Stimulated activated CD4-positive, alpha-beta T cell treated with anti-CD3 and anti-CD28 coated beads, Interleukin-2, amount 100 ng/mL, for 4 hours (primary cell): ENCODE measurements around the gene TAF11L6.
"Not testable (repeated sequence)": the region's sequence is repeated elsewhere in the genome, so short reads cannot be mapped to it uniquely, and the experiment has no call there.

Experiments
- DNase-seq: peaks from one replicate; pipeline ENCODE4 v3.0.0-alpha.2; 2020; ENCODE audit warnings: low read depth

The TAF11L6 gene

DNA sequence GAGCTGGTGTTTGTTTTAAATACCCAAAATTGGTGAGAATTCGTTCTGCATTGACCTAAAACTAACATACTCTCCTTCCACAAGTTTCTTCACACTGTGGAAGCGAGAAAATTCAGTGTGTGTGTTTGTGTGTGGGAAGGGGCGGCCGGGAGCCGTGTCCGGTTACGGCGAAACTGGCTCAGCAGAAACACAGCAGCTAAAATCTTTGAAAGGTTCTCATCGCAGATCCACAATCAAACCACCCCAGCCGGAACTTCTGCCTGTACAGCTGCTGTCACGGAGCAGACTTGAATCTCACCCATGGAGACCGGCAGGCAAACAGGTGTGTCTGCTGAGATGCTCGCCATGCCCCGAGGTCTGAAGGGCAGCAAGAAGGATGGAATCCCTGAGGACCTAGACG is at the start of gene TAF11L6:
Gene TAF11L6, plus strand, starts transcription at position 301 of the 400 bp plus-strand sequence.
- DNase-seq: not testable (repeated sequence)

DNA sequence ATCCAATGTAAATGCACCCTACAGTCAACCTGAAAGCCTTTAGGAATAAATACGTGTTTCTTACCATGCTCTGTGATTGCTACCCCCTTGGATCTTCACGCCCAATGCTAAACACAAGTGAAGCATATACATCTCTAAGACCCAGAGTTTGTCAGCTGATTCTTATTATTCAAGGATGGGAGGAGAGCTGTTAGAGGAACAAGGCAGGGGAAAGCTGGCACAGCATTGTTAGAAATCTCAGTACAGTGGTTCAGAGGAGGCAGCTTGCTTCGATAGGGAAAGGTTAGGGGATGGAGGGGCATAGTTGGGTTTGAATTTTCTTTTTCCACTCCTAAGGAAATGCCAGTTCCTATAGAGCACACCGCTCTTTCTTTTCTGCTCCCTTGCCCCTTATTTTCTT is 47.1 kb upstream of the TAF11L6 start:
- DNase-seq: no peak

DNA sequence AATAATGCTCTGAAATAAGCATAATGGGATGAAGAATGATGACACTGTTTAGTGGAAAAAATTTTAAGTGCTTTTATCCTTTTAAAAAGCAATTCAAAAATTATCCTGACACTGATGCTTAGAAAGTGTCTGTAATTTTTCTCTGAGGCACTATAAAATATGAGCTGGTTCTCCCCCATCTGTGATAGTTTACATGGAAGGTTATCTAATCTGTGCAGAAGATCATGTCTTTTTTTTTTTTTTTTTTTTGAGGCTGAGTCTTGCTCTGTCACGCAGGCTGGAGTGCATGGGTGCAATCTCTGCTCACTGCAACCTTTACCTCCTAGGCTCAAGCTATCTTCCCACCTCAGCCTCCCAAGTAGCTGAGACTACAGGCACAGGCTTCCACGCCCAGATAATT is 45.7 kb upstream of the TAF11L6 start:
- DNase-seq: no peak

DNA sequence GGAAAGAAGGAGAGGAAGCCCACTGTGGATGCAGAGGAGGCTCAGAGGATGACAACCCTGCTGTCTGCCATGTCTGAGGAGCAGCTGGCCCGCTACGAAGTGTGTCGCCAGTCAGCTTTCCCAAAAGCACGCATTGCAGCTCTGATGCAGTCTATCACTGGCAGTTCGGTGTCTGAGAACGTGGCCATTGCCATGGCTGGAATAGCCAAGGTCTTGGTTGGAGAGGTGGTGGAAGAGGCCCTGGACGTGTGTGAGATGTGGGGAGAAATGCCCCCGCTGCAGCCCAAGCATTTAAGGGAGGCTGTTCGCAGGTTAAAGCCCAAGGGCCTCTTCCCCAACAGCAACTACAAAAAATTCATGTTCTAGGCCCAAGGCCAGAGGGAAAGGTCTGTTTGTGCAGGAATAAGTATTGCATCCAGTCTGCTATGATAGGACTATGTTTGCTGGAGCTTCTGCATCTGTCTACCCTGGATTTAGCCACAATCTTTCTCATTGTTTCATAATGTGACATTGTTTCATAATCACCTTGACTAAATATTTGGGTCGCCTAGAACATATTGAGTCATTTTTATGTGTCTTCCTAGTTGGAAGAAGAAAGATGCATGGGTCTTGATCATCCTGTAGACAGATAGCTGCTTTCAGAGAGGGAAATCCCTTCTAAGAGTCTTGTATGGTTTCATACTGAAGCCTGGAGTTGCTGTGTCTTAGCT is 41.9 kb upstream of the TAF11L6 start:
- not testable (repeated sequence) for DNase-seq

DNA sequence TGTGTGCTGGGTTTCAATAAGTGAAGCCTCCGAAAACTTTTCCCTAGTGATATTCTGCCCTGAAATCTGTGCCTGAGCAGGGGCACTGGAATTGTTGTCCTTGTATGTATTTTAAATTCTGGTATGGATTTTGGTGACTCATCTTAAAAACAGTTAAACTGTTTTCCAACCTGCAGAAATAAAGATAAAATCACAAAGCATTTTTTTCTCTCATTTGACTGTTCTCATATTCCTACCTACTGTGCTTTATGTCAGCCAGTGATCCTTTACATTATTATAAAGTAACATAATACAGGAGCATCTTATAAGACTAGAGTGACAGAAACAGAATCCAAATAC is 41.3 kb upstream of the TAF11L6 start:
- no peak for DNase-seq

DNA sequence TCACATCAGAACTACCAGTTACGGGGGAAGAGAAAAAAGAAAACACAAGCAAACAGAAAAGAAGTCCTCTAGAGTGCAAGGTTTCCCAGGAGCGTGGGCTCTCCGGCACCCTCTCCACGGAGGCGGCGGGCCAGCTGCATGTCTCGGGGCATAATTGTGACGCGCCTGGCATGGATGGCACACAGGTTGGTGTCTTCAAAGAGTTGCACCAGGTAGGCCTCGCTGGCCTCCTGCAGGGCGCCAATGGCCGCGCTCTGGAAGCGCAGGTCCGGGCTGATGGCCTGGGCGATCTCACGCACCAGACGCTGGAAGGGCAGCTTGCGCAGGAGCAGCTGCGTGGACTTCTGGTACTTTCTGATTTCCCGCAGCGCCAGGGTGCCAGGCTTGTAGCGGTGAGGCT is 37.2 kb upstream of the TAF11L6 start:
- DNase-seq: not testable (repeated sequence)

DNA sequence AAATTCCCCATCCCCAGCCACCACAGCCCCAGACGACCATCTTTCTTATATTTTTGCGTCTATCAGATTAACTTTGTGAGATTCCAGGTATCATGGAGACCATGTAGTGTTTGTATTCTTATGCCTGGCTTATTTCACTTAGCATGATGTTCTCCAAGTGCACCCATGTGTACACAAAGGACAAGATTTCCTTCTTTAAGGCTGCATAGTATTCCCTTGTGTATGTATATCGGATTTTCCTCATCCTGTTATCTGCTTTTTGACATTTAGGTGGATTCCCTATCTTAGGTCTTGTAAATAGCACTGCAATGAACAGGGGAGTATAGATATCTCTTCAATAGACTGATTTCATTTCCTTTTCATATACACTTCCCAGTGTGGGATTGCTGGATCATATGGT is 35.7 kb upstream of the TAF11L6 start:
- no peak for DNase-seq

DNA sequence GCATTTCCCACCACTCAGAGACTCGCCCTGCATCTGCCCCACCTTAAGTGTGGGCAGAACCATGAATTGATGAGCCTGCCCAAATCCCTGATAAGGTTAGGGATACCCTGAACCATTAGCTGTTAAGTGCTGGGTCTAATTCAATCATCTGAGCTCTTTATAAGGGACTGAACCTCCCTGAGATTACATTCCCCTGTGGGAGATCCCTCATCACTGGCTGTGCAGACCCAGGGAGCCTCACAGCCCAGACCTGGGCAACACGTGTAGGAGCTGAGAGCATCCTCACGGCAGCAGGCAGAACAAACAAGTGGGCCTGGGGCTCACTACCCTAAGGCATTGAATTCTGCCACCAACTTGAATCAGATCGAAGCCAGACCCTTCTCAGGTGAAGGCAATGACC is 31.0 kb upstream of the TAF11L6 start:
- DNase-seq: no peak

DNA sequence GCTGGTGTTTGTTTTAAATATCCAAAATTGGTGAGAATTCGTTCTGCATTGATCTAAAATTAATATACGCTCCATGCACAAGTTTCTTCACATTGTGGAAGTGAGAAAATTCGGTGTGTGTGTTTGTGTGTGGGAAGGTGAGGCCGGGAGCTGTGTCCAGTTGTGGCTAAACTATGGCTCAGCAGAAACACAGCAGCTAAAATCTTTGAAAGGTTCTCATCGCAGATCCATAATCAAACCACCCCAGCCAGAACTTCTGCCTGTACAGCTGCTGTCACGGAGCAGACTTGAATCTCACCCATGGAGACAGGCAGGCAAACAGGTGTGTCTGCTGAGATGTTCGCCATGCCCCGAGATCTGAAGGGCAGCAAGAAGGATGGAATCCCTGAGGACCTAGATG is 30.5 kb upstream of the TAF11L6 start, which contains the start of gene TAF11L2:
Gene TAF11L2, plus strand, starts transcription at position 301 of the 400 bp plus-strand sequence.
- DNase-seq: not testable (repeated sequence)

DNA sequence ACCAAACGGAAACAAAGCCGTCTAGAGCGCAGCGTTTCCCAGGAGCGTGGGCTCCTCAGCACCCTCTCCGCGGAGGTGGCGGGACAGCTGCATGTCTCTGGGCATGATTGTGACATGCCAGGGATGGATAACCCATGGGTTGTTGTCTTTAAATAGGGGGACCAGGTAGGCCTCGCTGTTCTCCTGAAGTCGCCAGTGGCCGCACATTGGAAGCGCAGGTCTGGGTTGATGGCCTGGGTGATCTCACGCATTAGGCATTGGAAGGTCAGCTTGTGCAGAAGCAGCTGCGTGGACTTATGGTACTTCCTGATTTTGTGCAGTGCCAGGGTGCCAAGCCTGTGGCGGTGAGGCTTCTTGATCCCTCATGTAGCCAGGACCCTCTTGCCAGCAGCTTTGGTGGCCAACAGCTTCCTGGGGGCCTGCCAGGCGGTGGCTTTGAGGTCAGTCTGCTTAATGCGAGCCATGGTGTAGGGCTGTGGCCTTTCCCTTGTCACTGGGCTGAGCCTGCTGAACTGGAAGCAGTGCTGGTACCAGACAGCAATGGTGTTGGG is 16.6 kb upstream of the TAF11L6 start:
- DNase-seq: no peak

DNA sequence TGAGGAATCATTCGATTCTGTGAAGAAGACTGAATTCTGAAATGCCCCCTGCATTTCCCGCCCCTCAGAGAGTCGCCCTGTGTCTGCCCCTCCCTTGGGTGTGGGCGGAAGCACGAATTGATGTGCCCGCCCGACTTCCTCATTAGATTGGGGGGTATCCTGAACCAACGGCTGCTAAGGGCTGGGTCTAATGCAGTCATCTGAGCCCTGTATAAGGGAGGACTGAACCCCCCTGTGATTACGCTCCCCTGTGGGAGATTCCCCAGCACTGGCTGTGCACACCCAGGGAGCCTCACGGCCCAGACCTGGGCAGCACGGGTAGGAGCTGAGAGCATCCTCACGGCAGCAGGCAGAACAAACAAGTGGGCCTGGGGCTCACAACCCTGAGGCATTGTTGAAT is 10.9 kb upstream of the TAF11L6 start:
- peak; percentile 3 for DNase-seq

DNA sequence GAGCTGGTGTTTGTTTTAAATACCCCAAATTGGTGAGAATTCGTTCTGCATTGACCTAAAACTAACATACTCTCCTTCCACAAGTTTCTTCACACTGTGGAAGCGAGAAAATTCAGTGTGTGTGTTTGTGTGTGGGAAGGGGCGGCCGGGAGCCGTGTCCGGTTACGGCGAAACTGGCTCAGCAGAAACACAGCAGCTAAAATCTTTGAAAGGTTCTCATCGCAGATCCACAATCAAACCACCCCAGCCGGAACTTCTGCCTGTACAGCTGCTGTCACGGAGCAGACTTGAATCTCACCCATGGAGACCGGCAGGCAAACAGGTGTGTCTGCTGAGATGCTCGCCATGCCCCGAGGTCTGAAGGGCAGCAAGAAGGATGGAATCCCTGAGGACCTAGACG is 10.4 kb upstream of the TAF11L6 start, which contains the start of gene TAF11L3:
Gene TAF11L3, plus strand, starts transcription at position 301 of the 400 bp plus-strand sequence.
- not testable (repeated sequence) for DNase-seq

DNA sequence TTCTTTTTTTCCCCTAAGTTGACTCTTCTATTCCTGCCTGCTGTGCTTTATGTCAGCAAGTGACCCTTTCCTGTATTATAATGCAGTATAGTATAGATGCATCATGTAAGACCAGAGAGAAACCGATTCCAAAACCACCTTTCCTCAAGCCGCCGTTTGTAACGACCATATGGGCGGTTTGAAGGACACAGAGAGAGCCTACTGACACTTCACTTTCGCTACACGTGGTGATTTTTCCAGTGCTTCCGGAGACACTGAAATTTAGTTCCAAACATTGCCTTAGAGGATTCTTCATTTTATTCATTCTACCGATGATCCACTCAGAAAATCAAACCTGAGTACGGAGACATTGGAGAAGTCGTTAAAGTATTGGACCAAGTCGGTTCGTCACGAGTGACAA is 9.0 kb upstream of the TAF11L6 start:
- not testable (repeated sequence) for DNase-seq

DNA sequence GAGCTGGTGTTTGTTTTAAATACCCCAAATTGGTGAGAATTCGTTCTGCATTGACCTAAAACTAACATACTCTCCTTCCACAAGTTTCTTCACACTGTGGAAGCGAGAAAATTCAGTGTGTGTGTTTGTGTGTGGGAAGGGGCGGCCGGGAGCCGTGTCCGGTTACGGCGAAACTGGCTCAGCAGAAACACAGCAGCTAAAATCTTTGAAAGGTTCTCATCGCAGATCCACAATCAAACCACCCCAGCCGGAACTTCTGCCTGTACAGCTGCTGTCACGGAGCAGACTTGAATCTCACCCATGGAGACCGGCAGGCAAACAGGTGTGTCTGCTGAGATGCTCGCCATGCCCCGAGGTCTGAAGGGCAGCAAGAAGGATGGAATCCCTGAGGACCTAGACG is 7.0 kb upstream of the TAF11L6 start, which contains the start of gene TAF11L4:
Gene TAF11L4, plus strand, starts transcription at position 301 of the 400 bp plus-strand sequence.
- DNase-seq: not testable (repeated sequence)

DNA sequence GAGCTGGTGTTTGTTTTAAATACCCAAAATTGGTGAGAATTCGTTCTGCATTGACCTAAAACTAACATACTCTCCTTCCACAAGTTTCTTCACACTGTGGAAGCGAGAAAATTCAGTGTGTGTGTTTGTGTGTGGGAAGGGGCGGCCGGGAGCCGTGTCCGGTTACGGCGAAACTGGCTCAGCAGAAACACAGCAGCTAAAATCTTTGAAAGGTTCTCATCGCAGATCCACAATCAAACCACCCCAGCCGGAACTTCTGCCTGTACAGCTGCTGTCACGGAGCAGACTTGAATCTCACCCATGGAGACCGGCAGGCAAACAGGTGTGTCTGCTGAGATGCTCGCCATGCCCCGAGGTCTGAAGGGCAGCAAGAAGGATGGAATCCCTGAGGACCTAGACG is 3.5 kb upstream of the TAF11L6 start, which contains the start of gene TAF11L5:
Gene TAF11L5, plus strand, starts transcription at position 301 of the 400 bp plus-strand sequence.
- not testable (repeated sequence) for DNase-seq

DNA sequence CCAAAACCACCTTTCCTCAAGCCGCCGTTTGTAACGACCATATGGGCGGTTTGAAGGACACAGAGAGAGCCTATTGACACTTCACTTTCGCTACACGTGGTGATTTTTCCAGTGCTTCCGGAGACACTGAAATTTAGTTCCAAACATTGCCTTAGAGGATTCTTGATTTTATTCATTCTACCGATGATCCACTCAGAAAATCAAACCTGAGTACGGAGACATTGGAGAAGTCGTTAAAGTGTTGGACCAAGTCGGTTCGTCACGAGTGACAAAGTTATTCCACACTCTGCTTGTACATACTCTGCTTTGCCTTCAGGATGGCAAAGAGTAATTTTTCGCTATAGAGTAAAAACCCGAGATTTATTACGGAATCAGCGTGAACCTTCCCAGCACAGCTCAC is 2.0 kb upstream of the TAF11L6 start:
- not testable (repeated sequence) for DNase-seq
